Measurements from ENCODE around the gene CT45A2.
"Not testable (repeated sequence)": the region's sequence is repeated elsewhere in the genome, so short reads cannot be mapped to it uniquely, and the experiment has no call there.

CT45A2 gene, protein sequence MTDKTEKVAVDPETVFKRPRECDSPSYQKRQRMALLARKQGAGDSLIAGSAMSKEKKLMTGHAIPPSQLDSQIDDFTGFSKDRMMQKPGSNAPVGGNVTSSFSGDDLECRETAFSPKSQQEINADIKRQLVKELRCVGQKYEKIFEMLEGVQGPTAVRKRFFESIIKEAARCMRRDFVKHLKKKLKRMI

DNA sequence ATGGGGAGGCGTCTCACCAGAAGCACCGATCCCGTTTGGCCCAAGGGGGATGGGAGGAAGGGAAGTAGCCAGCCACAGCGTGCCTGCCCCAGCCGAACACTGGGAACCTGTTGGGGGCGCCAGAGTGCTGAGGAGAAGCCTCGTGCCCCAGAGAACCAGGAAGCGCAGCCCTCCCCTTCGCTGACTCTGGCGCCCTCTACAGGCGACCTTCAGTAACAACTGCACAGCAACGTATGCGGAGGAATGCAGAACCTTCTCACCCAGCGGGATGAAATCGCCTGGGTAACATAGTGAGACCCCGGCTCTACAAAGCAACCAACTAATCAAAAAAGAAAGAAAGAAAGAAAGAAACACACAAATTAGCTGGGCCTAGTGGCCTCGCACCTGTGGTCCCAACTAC, at the start of gene CT45A2:
Gene CT45A2 (minus strand): TSS at position 101 of the 400 bp plus-strand sequence. CDS start 3,747 bp downstream, outside the sequence.
- H3K4me1 Mint-ChIP-seq (ENCODE audit: low read depth); H3K27me3 Mint-ChIP-seq; H3K27ac Mint-ChIP-seq; H3K4me3 Mint-ChIP-seq; H3K9me3 Mint-ChIP-seq (ENCODE audit: low read depth); H3K36me3 Mint-ChIP-seq: not testable (repeated sequence)

GRCh38 chrX:135854438-135854837, 34.6 kb upstream of the CT45A2 start, which contains the start of gene CT45A8:
Gene CT45A8 (minus strand): TSS chrX:135854538. CDS start chrX:135850783, 3,755 bp downstream.
- not testable (repeated sequence) for H3K36me3 Mint-ChIP-seq; H3K27ac Mint-ChIP-seq; H3K4me1 Mint-ChIP-seq (ENCODE audit: low read depth); H3K9me3 Mint-ChIP-seq (ENCODE audit: low read depth); H3K27me3 Mint-ChIP-seq; H3K4me3 Mint-ChIP-seq

GRCh38 chrX:135837180-135837579, 17.4 kb upstream of the CT45A2 start, which contains the start of gene CT45A7:
Gene CT45A7 (minus strand): TSS chrX:135837280. CDS start chrX:135833533, 3,747 bp downstream.
- not testable (repeated sequence) for H3K27ac Mint-ChIP-seq; H3K4me1 Mint-ChIP-seq (ENCODE audit: low read depth); H3K4me3 Mint-ChIP-seq; H3K36me3 Mint-ChIP-seq; H3K9me3 Mint-ChIP-seq (ENCODE audit: low read depth); H3K27me3 Mint-ChIP-seq

DNA sequence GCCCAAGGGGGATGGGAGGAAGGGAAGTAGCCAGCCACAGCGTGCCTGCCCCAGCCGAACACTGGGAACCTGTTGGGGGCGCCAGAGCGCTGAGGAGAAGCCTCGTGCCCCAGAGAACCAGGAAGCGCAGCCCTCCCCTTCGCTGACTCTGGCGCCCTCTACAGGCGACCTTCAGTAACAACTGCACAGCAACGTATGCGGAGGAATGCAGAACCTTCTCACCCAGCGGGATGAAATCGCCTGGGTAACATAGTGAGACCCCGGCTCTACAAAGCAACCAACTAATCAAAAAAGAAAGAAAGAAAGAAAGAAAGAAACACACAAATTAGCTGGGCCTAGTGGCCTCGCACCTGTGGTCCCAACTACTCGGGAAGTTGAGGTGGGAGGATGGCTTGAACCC, 17.1 kb downstream of the CT45A2 start, which contains the start of gene CT45A6:
Gene CT45A6 (minus strand): TSS at position 101 of the 400 bp plus-strand sequence. CDS start 3,794 bp downstream, outside the sequence.
- not testable (repeated sequence) for H3K27ac Mint-ChIP-seq; H3K36me3 Mint-ChIP-seq; H3K27me3 Mint-ChIP-seq; H3K9me3 Mint-ChIP-seq (ENCODE audit: low read depth); H3K4me1 Mint-ChIP-seq (ENCODE audit: low read depth); H3K4me3 Mint-ChIP-seq

GRCh38 chrX:135785403-135785802, 34.4 kb downstream of the CT45A2 start, which contains the start of gene CT45A5:
Gene CT45A5 (minus strand): TSS chrX:135785503. CDS start chrX:135781729, 3,774 bp downstream.
- H3K27me3 Mint-ChIP-seq; H3K4me1 Mint-ChIP-seq (ENCODE audit: low read depth); H3K27ac Mint-ChIP-seq; H3K9me3 Mint-ChIP-seq (ENCODE audit: low read depth); H3K4me3 Mint-ChIP-seq; H3K36me3 Mint-ChIP-seq: not testable (repeated sequence)

GRCh38 chrX:135768091-135768490, 51.7 kb downstream of the CT45A2 start, which contains the start of gene CT45A3:
Gene CT45A3 (minus strand): TSS chrX:135768191. CDS start chrX:135764444, 3,747 bp downstream.
- H3K27ac Mint-ChIP-seq; H3K4me1 Mint-ChIP-seq (ENCODE audit: low read depth); H3K36me3 Mint-ChIP-seq; H3K4me3 Mint-ChIP-seq; H3K9me3 Mint-ChIP-seq (ENCODE audit: low read depth); H3K27me3 Mint-ChIP-seq: not testable (repeated sequence)
